Measurements from ENCODE around the gene ARHGAP26. TPM values are rescaled to one million over a fixed set of nuclear protein-coding genes. Genes with fewer than 3 reads are reported as not detected.

ARHGAP26 gene
- total RNA-seq, 1 donor from 2014 or later = 20.1 TPM

GRCh38 chr5:143064218-143064641 is 294.1 kb downstream of the ARHGAP26 start:
- no peaks in the 10 kb centered on the region for H3K36me3 Mint-ChIP-seq (ENCODE audit: unreplicated experiment)
- no peaks in the 10 kb centered on the region for H3K9me3 Mint-ChIP-seq (ENCODE audit: unreplicated experiment)
- no peaks in the 10 kb centered on the region for H3K27me3 Mint-ChIP-seq (ENCODE audit: unreplicated experiment)
- H3K27ac Mint-ChIP-seq (ENCODE audit: unreplicated experiment) = no peak overlapping the region
- TF ChIP-seq CTCF (IDR thresholded peaks at IDR 0.05; ENCODE audit: partially characterized antibody, unreplicated experiment) = no peak
- DNase-seq = no peak
- no peak overlapping the region for H3K4me3 Mint-ChIP-seq (ENCODE audit: unreplicated experiment)
- H3K4me1 Mint-ChIP-seq (ENCODE audit: low read depth, unreplicated experiment) = peaks cover 46% of the 10 kb centered on the region

- Mint-ChIP-seq H3K36me3 (ENCODE audit: unreplicated experiment) (no peaks in the 10 kb centered on the region), H3K27ac (ENCODE audit: unreplicated experiment) (no peak overlapping the region), H3K9me3 (ENCODE audit: unreplicated experiment) (no peaks in the 10 kb centered on the region), H3K4me3 (ENCODE audit: unreplicated experiment) (no peak overlapping the region), H3K27me3 (ENCODE audit: unreplicated experiment) (no peaks in the 10 kb centered on the region), H3K4me1 (ENCODE audit: low read depth, unreplicated experiment) (peaks cover 45% of the 10 kb centered on the region)
- DNase-seq = no peak
- TF ChIP-seq CTCF (IDR thresholded peaks at IDR 0.05; ENCODE audit: partially characterized antibody, unreplicated experiment) = no peak
Measured at GRCh38 chr5:143064676-143065075, 294.5 kb downstream of the ARHGAP26 start.

- Mint-ChIP-seq H3K27ac (ENCODE audit: unreplicated experiment) (no peak overlapping the region), H3K36me3 (ENCODE audit: unreplicated experiment) (no peaks in the 10 kb centered on the region), H3K27me3 (ENCODE audit: unreplicated experiment) (no peaks in the 10 kb centered on the region), H3K9me3 (ENCODE audit: unreplicated experiment) (no peaks in the 10 kb centered on the region), H3K4me1 (ENCODE audit: low read depth, unreplicated experiment) (peaks cover 43% of the 10 kb centered on the region), H3K4me3 (ENCODE audit: unreplicated experiment) (no peak overlapping the region)
- no peak for DNase-seq
- no peak for TF ChIP-seq CTCF (IDR thresholded peaks at IDR 0.05; ENCODE audit: partially characterized antibody, unreplicated experiment)
Measured at GRCh38 chr5:143065185-143065965, 295.2 kb downstream of the ARHGAP26 start.

GRCh38 chr5:143065996-143066522 is 295.9 kb downstream of the ARHGAP26 start:
- Mint-ChIP-seq H3K4me1 (ENCODE audit: low read depth, unreplicated experiment) (peaks cover 42% of the 10 kb centered on the region), H3K9me3 (ENCODE audit: unreplicated experiment) (no peaks in the 10 kb centered on the region), H3K27ac (ENCODE audit: unreplicated experiment) (no peak overlapping the region), H3K4me3 (ENCODE audit: unreplicated experiment) (no peak overlapping the region), H3K36me3 (ENCODE audit: unreplicated experiment) (peaks cover 2% of the 10 kb centered on the region), H3K27me3 (ENCODE audit: unreplicated experiment) (no peaks in the 10 kb centered on the region)
- DNase-seq = no peak
- TF ChIP-seq CTCF (IDR thresholded peaks at IDR 0.05; ENCODE audit: partially characterized antibody, unreplicated experiment) = no peak

Measured in glutamatergic neuron (in vitro differentiated cells).